ENCODE data around the gene TSHZ2. TPM values are rescaled to one million over a fixed set of nuclear protein-coding genes. Genes with fewer than 3 reads are reported as not detected.
A peak's percentile ranks its signal among the peaks of the same experiment; 100 is the strongest.
"Not testable (repeated sequence)": the region's sequence is repeated elsewhere in the genome, so short reads cannot be mapped to it uniquely, and the experiment has no call there.

TSHZ2 gene
- total RNA-seq, 1 donor from 2014 or later = 1.6 TPM

DNA sequence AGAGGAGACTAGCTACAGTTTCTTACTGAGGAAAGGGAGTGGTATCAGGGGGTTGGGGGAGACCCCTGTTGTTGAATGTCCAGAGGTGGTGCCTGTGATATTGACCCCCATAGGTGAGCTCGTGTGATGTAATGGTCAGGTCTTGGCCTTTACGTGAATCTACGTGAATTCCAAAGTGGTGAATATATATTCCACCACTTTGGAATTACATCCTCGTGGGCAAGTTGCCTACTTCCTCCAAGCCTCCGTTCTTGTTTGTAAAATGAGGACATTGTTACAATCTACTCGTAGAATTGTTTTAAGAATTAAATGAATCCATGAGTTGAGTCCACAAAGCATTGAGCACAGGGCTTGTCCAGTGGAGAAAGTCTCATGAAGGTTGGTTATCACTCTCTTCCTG lies 47.3 kb downstream of the TSHZ2 start:
- FAIRE-seq (no peak), DNase-seq (ENCODE audit: low read depth) (peak; percentile 55)
- Histone ChIP-seq H3K36me3 (ENCODE audit: control insufficient read depth, insufficient read depth, low read length) (no peaks in the 10 kb centered on the region), H3K4me3 (ENCODE audit: low read depth, low read length) (no peak overlapping the region), H3K27me3 (ENCODE audit: control insufficient read depth, insufficient read depth, low read length) (no peaks in the 10 kb centered on the region)
- TF ChIP-seq, protein P1, sequence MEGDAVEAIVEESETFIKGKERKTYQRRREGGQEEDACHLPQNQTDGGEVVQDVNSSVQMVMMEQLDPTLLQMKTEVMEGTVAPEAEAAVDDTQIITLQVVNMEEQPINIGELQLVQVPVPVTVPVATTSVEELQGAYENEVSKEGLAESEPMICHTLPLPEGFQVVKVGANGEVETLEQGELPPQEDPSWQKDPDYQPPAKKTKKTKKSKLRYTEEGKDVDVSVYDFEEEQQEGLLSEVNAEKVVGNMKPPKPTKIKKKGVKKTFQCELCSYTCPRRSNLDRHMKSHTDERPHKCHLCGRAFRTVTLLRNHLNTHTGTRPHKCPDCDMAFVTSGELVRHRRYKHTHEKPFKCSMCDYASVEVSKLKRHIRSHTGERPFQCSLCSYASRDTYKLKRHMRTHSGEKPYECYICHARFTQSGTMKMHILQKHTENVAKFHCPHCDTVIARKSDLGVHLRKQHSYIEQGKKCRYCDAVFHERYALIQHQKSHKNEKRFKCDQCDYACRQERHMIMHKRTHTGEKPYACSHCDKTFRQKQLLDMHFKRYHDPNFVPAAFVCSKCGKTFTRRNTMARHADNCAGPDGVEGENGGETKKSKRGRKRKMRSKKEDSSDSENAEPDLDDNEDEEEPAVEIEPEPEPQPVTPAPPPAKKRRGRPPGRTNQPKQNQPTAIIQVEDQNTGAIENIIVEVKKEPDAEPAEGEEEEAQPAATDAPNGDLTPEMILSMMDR (IDR thresholded peaks at IDR 0.05; ENCODE audit: insufficient read depth, low read length, severe bottlenecking) = no peak

DNA sequence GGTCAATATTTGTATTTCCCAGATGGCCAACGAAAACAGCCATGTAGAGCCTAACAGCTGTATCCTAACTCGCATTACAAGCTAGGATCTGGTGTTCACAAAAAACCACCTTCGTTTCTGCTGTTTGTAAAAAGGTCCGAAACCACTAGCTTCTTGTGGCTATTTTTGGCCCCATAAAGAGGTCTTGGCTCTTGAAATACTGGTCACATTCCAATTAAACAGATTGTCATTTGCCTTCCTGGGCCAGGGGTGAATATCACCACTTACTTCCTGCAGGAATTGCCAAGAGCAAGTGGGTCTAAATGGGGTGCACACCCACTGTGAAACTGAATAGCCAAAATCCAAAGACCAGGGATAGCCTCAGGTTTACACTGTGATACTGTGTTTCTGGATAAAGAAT lies 48.2 kb downstream of the TSHZ2 start:
- no peak for DNase-seq (ENCODE audit: low read depth)
- TF ChIP-seq, protein P1 (IDR thresholded peaks at IDR 0.05; ENCODE audit: insufficient read depth, low read length, severe bottlenecking) = no peak
- no peak for FAIRE-seq
- no peaks in the 10 kb centered on the region for H3K36me3 ChIP-seq (ENCODE audit: control insufficient read depth, insufficient read depth, low read length)
- H3K4me3 ChIP-seq (ENCODE audit: low read depth, low read length) = no peak overlapping the region
- H3K27me3 ChIP-seq (ENCODE audit: control insufficient read depth, insufficient read depth, low read length) = no peaks in the 10 kb centered on the region

DNA sequence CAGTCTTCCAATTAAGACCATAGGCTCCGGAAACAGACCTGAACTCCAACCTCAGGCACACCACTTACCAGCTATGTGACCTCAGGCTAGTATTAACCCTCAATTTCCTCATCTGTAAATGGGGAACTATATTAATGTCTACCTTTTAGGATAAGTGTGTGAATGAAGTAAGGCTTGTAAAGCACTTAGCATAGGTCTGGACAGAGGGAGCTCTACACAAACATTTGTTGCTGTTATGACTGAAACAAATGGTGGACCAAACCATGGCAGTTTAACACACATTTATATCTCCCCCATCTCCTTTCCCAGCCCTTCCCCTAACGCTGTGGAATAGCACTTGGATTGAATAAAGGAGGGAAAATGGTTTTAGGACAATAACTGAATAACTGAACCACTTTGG lies 48.7 kb downstream of the TSHZ2 start:
- no peak for DNase-seq (ENCODE audit: low read depth)
- no peak for FAIRE-seq
- TF ChIP-seq, protein P1 (IDR thresholded peaks at IDR 0.05; ENCODE audit: insufficient read depth, low read length, severe bottlenecking) = no peak
- Histone ChIP-seq H3K36me3 (ENCODE audit: control insufficient read depth, insufficient read depth, low read length) (no peaks in the 10 kb centered on the region), H3K27me3 (ENCODE audit: control insufficient read depth, insufficient read depth, low read length) (no peaks in the 10 kb centered on the region), H3K4me3 (ENCODE audit: low read depth, low read length) (no peak overlapping the region)

DNA sequence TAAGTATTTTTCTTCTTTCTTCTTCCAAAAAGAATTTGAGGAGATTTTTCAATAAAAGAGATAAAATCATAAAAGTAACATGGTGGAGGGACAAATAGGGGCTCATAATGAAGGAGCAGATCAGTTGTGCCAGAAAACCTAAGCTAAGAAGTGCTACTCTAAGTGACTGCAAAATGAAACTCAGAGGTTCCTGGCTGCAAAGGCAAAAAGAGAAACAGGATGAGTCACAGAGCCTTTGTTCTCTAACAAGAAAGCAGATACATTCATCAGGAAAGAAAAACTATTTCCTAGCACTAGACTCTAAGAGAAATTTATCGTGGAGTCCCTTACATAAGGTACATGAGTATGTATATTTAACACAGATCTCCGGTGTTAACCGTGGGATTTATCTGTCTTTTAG lies 49.8 kb downstream of the TSHZ2 start:
- H3K4me3 ChIP-seq (ENCODE audit: low read depth, low read length) = no peak overlapping the region
- no peaks in the 10 kb centered on the region for H3K36me3 ChIP-seq (ENCODE audit: control insufficient read depth, insufficient read depth, low read length)
- TF ChIP-seq, protein P1 (IDR thresholded peaks at IDR 0.05; ENCODE audit: insufficient read depth, low read length, severe bottlenecking) = no peak
- DNase-seq (ENCODE audit: low read depth) (peak; percentile 51), FAIRE-seq (no peak)
- no peaks in the 10 kb centered on the region for H3K27me3 ChIP-seq (ENCODE audit: control insufficient read depth, insufficient read depth, low read length)

DNA sequence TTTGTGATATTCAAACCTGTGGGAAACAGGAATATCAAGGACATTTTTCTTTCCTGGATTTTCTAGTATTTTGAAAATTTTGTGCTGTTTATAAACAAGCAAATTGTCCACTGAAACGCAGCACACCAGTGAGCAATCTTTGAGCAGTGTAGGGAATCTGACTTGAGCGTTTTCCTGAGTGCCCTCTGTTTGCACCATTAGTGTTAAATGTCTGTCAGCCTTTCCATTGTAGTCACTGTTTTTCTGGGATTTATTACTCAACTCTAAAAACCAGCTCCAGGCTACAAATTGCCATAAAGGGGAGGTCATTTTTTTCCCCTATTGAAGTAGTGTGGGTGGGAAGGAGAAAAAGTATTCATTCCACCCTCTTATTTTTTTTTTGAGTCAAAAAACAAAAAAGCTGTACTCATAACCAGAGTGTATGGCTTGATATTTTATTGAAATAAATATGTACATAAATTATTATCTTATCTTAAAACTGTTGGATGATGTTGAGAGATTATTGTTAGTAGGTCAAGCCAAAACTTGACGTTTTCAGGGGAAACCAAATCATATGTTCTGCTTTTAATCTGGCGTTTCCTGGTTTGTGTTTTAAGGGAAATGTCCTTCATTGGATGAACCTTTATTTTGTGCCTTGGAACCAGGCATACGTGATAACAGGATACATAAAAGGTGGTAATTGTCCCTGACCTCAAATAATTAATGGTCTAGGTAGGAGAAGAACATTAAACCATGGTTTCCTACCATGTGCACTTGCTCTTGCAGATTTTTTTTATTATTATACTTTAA lies 51.8 kb downstream of the TSHZ2 start:
- Histone ChIP-seq H3K27me3 (ENCODE audit: control insufficient read depth, insufficient read depth, low read length) (no peaks in the 10 kb centered on the region), H3K36me3 (ENCODE audit: control insufficient read depth, insufficient read depth, low read length) (no peaks in the 10 kb centered on the region), H3K4me3 (ENCODE audit: low read depth, low read length) (no peak overlapping the region)
- no peak for FAIRE-seq
- TF ChIP-seq, protein P1 (IDR thresholded peaks at IDR 0.05; ENCODE audit: insufficient read depth, low read length, severe bottlenecking) = no peak
- DNase-seq (ENCODE audit: low read depth) = no peak

DNA sequence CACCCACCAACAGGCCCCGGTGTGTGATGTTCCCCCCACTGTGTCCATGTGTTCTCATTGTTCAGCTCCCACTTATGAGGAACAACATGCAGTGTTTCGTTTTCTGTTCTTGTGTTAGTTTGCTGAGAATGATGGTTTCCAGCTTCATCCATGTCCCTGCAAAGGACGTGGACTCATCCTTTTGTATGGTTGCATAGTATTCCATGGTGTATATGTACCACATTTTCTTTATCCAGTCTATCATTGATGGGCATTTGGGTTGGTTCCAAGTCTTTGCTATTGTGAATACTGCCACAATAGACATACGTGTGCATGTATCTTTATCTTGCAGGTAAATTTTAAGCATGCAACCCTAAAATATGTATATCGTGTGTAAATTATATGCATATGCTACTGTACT lies 52.5 kb downstream of the TSHZ2 start:
- FAIRE-seq; DNase-seq (ENCODE audit: low read depth); H3K4me3 ChIP-seq (ENCODE audit: low read depth, low read length); H3K36me3 ChIP-seq (ENCODE audit: control insufficient read depth, insufficient read depth, low read length); H3K27me3 ChIP-seq (ENCODE audit: control insufficient read depth, insufficient read depth, low read length): not testable (repeated sequence)
